Tibial nerve (tissue), 3 donors: Measurements from ENCODE around the gene LPO.

ENCODE experiments used
- CTCF ChIP-seq, 5 experiments: fragments of 200-600 bp in 3 of 5; fragments of 450-650 bp in 2 of 5; sonication (generic) in 3 of 5; IDR thresholded peaks; one replicate each; pipeline ENCODE4 v1.5.1; 2016 to 2019; ENCODE audit warnings: antibody characterized with exemption in 5 of 5, mild to moderate bottlenecking in 3 of 5, moderate library complexity in 2 of 5
- POLR2A ChIP-seq, 2 donors: fragments of 450-650 bp; IDR thresholded peaks; one replicate each; pipeline ENCODE4 v1.6.1; 2017; ENCODE audit warnings: antibody characterized with exemption in 2 of 2, mild to moderate bottlenecking in 2 of 2, moderate library complexity in 2 of 2

GRCh38 chr17:58302171-58302918 is 64.0 kb downstream of the LPO start:
- TF ChIP-seq CTCF (IDR thresholded peaks at IDR 0.05) (no peak), POLR2A (IDR thresholded peaks at IDR 0.05) (no peak)
